ENCODE measurements around the gene SH3D19.

- TF ChIP-seq CTCF (IDR thresholded peaks at IDR 0.05) (no peak), POLR2A (IDR thresholded peaks at IDR 0.05) (no peak)
These were observed 185.6 kb downstream of the SH3D19 start for GRCh38 chr4:151139814-151140213.

Data from uterus (tissue), 2 donors.